ENCODE results near the gene SLC34A1. TPM values are rescaled to one million over a fixed set of nuclear protein-coding genes. Genes with fewer than 3 reads are reported as not detected.

The SLC34A1 gene
- total RNA-seq, 1 experiment from 2014 or later = not detected

DNA sequence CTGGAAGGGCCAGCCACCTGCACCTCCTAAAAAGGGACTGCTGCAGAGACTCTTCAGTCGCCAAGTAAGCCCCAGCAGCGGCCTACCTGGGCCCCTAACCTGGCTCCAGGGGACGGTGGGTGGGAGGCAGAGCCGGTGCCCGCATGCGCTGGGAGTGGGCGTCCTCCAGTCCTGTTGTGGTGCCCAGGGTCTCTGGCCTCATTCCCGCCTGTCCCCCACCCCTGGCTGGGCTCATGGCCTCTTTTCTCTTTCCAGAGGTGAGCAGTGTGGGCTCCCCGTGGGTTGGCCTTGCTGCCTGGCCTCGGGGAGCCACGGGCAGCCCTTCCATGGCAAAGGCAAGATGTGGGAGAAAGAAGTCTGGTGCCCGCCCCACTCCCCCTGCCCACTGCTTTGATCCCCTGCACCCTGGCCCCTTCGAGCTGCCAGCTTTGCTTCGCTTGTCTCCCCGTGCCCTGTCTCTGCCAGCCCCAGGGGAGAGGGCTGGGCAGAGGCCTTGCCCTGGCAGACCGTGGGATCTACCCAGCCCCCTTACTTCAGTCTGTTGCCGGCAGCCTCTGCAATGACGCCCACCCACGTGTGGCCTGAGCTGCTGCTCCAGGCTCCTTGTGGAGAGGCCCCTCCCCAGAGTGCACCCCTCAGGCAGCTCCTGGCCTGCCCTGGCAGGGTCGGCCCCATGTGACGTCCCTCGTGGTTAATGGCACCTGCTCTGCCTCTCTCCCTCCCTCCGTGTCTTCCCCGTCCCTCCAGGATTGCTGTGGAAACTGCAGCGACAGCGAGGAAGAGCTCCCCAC lies 57.0 kb downstream of the SLC34A1 start:
- peaks cover 6% of the 10 kb centered on the region; the same call in 1 of the 2 replicates for H3K4me1 ChIP-seq
- Mint-ChIP-seq H3K27me3 (ENCODE audit: insufficient read depth, unreplicated experiment) (peaks cover 6% of the 10 kb centered on the region), H3K4me1 (ENCODE audit: low read depth, unreplicated experiment) (peaks cover 8% of the 10 kb centered on the region), H3K4me3 (ENCODE audit: unreplicated experiment) (no peak overlapping the region), H3K27ac (ENCODE audit: unreplicated experiment) (no peak overlapping the region), H3K9me3 (ENCODE audit: unreplicated experiment) (no peaks in the 10 kb centered on the region), H3K36me3 (ENCODE audit: insufficient read depth, unreplicated experiment) (peaks cover 66% of the 10 kb centered on the region)
- BruUV-seq (replicated peaks) = no TSS peak
- H3K27me3 ChIP-seq (replicated peaks; ENCODE audit: control insufficient read depth, insufficient read depth, low read length) = no peaks in the 10 kb centered on the region
- CTCF ChIA-PET = interaction anchor here (1.1 kb wide), 1 partner anchor 36 kb away, joined by 3 read pairs; no protein-coding TSS in a partner anchor
- H3K36me3 ChIP-seq (ENCODE audit: control insufficient read depth, insufficient read depth, low read length) = peaks cover 2% of the 10 kb centered on the region
- TF ChIP-seq, protein P1, sequence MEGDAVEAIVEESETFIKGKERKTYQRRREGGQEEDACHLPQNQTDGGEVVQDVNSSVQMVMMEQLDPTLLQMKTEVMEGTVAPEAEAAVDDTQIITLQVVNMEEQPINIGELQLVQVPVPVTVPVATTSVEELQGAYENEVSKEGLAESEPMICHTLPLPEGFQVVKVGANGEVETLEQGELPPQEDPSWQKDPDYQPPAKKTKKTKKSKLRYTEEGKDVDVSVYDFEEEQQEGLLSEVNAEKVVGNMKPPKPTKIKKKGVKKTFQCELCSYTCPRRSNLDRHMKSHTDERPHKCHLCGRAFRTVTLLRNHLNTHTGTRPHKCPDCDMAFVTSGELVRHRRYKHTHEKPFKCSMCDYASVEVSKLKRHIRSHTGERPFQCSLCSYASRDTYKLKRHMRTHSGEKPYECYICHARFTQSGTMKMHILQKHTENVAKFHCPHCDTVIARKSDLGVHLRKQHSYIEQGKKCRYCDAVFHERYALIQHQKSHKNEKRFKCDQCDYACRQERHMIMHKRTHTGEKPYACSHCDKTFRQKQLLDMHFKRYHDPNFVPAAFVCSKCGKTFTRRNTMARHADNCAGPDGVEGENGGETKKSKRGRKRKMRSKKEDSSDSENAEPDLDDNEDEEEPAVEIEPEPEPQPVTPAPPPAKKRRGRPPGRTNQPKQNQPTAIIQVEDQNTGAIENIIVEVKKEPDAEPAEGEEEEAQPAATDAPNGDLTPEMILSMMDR (IDR thresholded peaks at IDR 0.05; ENCODE audit: insufficient read depth in 1 of 2, low read depth in 1 of 2, low read length in 1 of 2, severe bottlenecking in 1 of 2, unreplicated experiment in 1 of 2) = no peak
- intact Hi-C loops (cut with micrococcal nuclease; ENCODE audit: unreplicated experiment) = no loop called here
- POLR2A ChIA-PET = interaction anchor here (0.6 kb wide), 1 partner anchor 16 kb away, joined by 3 read pairs; no protein-coding TSS in a partner anchor
- H3K4me3 ChIP-seq (ENCODE audit: low read depth, low read length) = no peak overlapping the region
- H3K9me3 ChIP-seq = no peaks in the 10 kb centered on the region
- DNase-seq = no peak

DNA sequence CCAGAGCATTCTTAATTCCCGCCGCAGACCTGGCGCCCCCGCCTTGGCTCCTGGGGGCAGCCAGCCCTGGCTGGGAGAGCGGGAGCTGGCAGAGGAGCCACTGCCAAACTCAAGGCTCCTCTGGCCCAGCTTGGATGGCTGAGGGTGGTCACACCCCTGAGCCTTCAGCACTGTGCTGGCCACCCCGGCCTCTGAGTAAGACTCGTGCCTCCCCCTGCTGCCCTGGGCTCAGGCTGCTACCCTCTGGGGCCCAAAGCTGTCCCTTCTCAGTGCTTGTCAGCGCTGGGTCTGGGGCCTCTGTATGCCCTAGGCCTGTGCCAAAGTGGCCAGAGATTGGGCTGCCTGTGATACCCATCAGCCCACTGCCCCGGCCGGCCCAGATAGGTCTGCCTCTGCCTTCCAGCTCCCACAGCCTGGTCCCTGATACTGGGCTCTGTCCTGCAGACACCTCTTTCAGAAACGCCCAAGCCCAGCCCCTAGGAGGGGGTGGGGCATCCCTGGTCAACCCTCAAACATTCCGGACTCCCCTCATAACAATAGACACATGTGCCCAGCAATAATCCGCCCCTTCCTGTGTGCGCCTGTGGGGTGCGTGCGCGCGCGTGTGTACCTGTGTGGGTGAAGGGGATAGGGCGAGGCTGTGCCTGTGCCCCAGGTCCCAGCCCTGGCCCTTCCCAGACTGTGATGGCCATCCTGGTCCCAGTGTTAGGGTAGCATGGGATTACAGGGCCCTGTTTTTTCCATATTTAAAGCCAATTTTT lies 58.0 kb downstream of the SLC34A1 start:
- H3K9me3 Mint-ChIP-seq (ENCODE audit: unreplicated experiment) = no peaks in the 10 kb centered on the region
- CTCF ChIA-PET = interaction anchor here (1.1 to 6.4 kb wide), 2 partner anchors 37 to 39 kb away, joined by 3 to 78 read pairs; no protein-coding TSS in a partner anchor
- Histone ChIP-seq H3K4me3 (ENCODE audit: low read depth, low read length) (no peak overlapping the region), H3K9me3 (no peaks in the 10 kb centered on the region), H3K36me3 (ENCODE audit: control insufficient read depth, insufficient read depth, low read length) (peaks cover 2% of the 10 kb centered on the region), H3K4me1 (peaks cover 8% of the 10 kb centered on the region; the same call in 1 of the 2 replicates), H3K27me3 (replicated peaks; ENCODE audit: control insufficient read depth, insufficient read depth, low read length) (no peaks in the 10 kb centered on the region)
- intact Hi-C loops (cut with micrococcal nuclease; ENCODE audit: unreplicated experiment) = no loop called here
- TF ChIP-seq, protein P1 (IDR thresholded peaks at IDR 0.05; ENCODE audit: insufficient read depth in 1 of 2, low read depth in 1 of 2, low read length in 1 of 2, severe bottlenecking in 1 of 2, unreplicated experiment in 1 of 2) = no peak
- peaks cover 6% of the 10 kb centered on the region for H3K27me3 Mint-ChIP-seq (ENCODE audit: insufficient read depth, unreplicated experiment)
- H3K27ac Mint-ChIP-seq (ENCODE audit: unreplicated experiment) = peak overlapping the region; percentile 16
- DNase-seq = peak in 1 of 2 experiments; percentile 33
- H3K36me3 Mint-ChIP-seq (ENCODE audit: insufficient read depth, unreplicated experiment) = peaks cover 63% of the 10 kb centered on the region
- BruUV-seq (replicated peaks) = no TSS peak
- H3K4me3 Mint-ChIP-seq (ENCODE audit: unreplicated experiment) = no peak overlapping the region
- POLR2A ChIA-PET = interaction anchor here (5.0 kb wide), 1 partner anchor 16 kb away, joined by 43 read pairs; the partner anchor contains the start of gene GRK6
- H3K4me1 Mint-ChIP-seq (ENCODE audit: low read depth, unreplicated experiment) = peaks cover 8% of the 10 kb centered on the region
